ENCODE measurements around the gene HRAS. TPM values are rescaled to one million over a fixed set of nuclear protein-coding genes. Genes with fewer than 3 reads are reported as not detected.

Gene HRAS
- total RNA-seq, 1 donor from 2014 or later, result 83.7 TPM

DNA sequence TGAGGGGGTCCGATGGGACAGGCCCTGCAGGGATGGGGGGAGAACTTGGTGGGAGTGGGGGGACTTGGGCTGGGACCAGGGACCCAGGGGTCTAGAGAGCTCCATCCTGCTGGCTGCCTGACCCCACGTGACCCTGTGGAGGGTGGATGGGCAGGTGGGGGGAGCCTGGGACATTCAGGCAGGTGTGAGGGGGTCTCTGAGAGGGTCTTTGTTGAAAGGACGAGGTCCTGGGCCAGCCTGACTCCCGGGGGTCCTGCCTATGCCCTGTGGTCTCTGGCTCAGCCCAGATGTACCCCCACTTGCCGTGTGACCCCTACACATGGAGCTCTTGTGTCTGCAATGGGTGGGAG is 9.4 kb upstream of the HRAS start:
- no peaks in the 10 kb centered on the region for H3K27me3 ChIP-seq (ENCODE audit: control insufficient read depth, insufficient read depth, low read length)
- no peaks in the 10 kb centered on the region for H3K36me3 ChIP-seq (ENCODE audit: control insufficient read depth, insufficient read depth, low read length)
- DNase-seq (ENCODE audit: low read depth), result no peak
- no peak overlapping the region for H3K4me3 ChIP-seq (ENCODE audit: low read depth, low read length)
- TF ChIP-seq, protein P1, sequence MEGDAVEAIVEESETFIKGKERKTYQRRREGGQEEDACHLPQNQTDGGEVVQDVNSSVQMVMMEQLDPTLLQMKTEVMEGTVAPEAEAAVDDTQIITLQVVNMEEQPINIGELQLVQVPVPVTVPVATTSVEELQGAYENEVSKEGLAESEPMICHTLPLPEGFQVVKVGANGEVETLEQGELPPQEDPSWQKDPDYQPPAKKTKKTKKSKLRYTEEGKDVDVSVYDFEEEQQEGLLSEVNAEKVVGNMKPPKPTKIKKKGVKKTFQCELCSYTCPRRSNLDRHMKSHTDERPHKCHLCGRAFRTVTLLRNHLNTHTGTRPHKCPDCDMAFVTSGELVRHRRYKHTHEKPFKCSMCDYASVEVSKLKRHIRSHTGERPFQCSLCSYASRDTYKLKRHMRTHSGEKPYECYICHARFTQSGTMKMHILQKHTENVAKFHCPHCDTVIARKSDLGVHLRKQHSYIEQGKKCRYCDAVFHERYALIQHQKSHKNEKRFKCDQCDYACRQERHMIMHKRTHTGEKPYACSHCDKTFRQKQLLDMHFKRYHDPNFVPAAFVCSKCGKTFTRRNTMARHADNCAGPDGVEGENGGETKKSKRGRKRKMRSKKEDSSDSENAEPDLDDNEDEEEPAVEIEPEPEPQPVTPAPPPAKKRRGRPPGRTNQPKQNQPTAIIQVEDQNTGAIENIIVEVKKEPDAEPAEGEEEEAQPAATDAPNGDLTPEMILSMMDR (IDR thresholded peaks at IDR 0.05; ENCODE audit: insufficient read depth, low read length, poor library complexity, severe bottlenecking), result no peak

DNA sequence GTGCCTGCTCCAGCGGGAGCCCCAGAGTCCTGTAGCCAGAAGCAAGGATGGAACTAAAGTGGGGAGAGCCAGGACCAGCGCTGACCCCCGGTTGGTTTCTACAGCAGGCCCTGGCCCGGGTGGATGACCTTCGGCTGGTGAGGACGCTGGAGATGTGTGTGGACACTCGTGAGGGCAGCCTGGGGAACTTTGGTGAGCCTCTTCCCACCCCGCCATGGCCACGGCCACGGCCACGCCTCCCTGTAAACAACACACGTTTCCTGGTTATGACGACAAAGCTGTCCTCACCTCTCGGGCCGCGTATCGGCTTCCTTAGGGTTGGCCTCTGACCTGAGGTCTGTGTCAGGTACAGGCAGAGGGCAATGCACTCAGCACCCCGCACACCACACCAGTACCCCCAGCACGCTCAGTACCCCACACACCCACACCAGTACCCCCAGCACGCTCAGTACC is 6.1 kb upstream of the HRAS start:
- TF ChIP-seq, protein P1 (IDR thresholded peaks at IDR 0.05; ENCODE audit: insufficient read depth, low read length, poor library complexity, severe bottlenecking), result no peak
- DNase-seq (ENCODE audit: low read depth), result no peak
- H3K4me3 ChIP-seq (ENCODE audit: low read depth, low read length), result no peak overlapping the region
- no peaks in the 10 kb centered on the region for H3K36me3 ChIP-seq (ENCODE audit: control insufficient read depth, insufficient read depth, low read length)
- H3K27me3 ChIP-seq (ENCODE audit: control insufficient read depth, insufficient read depth, low read length), result no peaks in the 10 kb centered on the region

DNA sequence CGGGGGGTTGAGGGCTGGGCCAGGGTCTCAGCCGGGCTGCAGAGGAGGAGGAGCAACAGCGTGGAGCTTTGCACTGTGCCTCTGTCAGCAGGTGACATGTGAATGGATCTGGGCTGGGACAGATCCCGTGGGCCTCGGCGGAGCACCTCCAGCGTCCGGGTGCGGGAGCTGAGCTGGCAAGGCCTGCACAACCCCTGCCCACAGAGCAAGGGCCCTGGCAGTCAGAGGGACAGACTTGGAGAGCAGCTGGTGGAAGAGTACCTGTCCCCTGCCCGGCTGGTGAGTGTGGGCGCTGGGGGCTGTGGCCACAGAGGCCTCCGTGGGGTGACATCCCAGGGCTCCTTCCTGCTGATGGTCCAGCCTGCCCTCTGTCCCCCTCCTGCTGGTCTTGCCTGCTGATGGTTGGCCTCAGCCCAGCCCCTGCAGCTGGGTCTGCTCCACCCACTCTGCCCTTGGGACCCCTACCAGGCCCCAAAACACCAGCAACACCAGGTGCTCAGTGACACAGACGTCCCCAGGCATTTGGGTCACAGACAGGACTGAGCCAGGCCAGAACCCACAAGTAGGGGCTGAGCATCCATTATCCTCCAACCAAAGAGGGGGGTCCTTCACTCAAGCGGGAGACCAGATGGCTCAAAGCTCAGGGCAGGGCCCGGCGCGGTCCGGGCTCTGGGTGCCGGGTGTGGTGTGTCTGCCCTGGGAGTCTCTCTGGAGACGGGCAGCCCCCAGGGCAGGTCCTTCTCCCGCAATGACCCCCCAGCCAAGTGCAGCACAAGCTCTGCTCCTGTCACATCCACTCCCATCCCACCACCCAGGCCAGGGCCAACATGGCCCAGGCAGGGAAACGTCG is 5.4 kb upstream of the HRAS start:
- TF ChIP-seq, protein P1 (IDR thresholded peaks at IDR 0.05; ENCODE audit: insufficient read depth, low read length, poor library complexity, severe bottlenecking), result no peak
- Histone ChIP-seq H3K36me3 (ENCODE audit: control insufficient read depth, insufficient read depth, low read length) (no peaks in the 10 kb centered on the region), H3K4me3 (ENCODE audit: low read depth, low read length) (no peak overlapping the region), H3K27me3 (ENCODE audit: control insufficient read depth, insufficient read depth, low read length) (no peaks in the 10 kb centered on the region)
- DNase-seq (ENCODE audit: low read depth), result no peak

- no peak overlapping the region for H3K4me3 ChIP-seq (ENCODE audit: low read depth, low read length)
- DNase-seq (ENCODE audit: low read depth), result no peak
- no peaks in the 10 kb centered on the region for H3K27me3 ChIP-seq (ENCODE audit: control insufficient read depth, insufficient read depth, low read length)
- TF ChIP-seq, protein P1 (IDR thresholded peaks at IDR 0.05; ENCODE audit: insufficient read depth, low read length, poor library complexity, severe bottlenecking), result no peak
- no peaks in the 10 kb centered on the region for H3K36me3 ChIP-seq (ENCODE audit: control insufficient read depth, insufficient read depth, low read length)
These were observed 4.7 kb upstream of the HRAS start for GRCh38 chr11:539971-540481.

- no peak for DNase-seq (ENCODE audit: low read depth)
- Histone ChIP-seq H3K36me3 (ENCODE audit: control insufficient read depth, insufficient read depth, low read length) (no peaks in the 10 kb centered on the region), H3K27me3 (ENCODE audit: control insufficient read depth, insufficient read depth, low read length) (no peaks in the 10 kb centered on the region), H3K4me3 (ENCODE audit: low read depth, low read length) (no peak overlapping the region)
- TF ChIP-seq, protein P1 (IDR thresholded peaks at IDR 0.05; ENCODE audit: insufficient read depth, low read length, poor library complexity, severe bottlenecking), result no peak
These were observed 3.2 kb upstream of the HRAS start for GRCh38 chr11:538431-539051.
